Measurements from ENCODE around the gene ANKRD36B. TPM values are rescaled to one million over a fixed set of nuclear protein-coding genes. Genes with fewer than 3 reads are reported as not detected.
"Not testable (repeated sequence)": the region's sequence is repeated elsewhere in the genome, so short reads cannot be mapped to it uniquely, and the experiment has no call there.

ANKRD36B gene
- total and polyA plus RNA-seq, 4 donors = 1.9 to 110 (median 17.0) TPM

DNA sequence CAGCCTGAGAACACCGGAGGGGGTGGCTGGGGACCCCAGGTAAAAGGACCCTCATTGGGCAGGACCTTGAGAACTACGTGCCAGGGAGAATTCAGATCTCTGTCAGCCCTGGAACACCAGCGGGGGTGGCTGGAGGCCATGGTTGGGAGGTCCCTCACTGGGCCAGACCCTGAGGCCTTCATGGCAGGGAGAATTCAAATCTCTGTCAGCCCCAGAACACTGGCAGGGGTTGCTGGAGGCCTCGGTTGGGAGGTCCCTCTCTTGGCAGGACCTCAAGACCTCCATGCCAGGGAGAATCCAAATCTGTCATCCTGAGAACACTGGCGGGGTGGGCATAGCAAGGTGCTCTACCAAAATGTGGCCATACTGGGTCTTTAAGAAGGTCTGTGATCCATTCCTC, 99.5 kb downstream of the ANKRD36B start:
- peak in 2 of 3 donors; percentile 0 for DNase-seq
- not testable (repeated sequence) for H3K36me3 ChIP-seq (ENCODE audit: control insufficient read depth in 4 of 4, insufficient read depth in 4 of 4, low read length in 4 of 4); H3K9me3 ChIP-seq (ENCODE audit: control insufficient read depth in 4 of 4, insufficient read depth in 3 of 4, low read length in 3 of 4); H3K9ac ChIP-seq (ENCODE audit: insufficient read depth in 1 of 2, low read length in 2 of 2); H3K27me3 ChIP-seq (ENCODE audit: control insufficient read depth in 3 of 3, insufficient read depth in 3 of 3, low read length in 2 of 3); H3K4me1 ChIP-seq (ENCODE audit: control insufficient read depth in 5 of 5, insufficient read depth in 5 of 5, low read length in 5 of 5); H3K27ac ChIP-seq (ENCODE audit: low read depth in 1 of 2, low read length in 1 of 2); ATAC-seq (ENCODE audit: insufficient read depth, low FRiP score); H3K4me3 ChIP-seq
- 96 to 97% methylated on average over 4 of the region's 5 CpGs for WGBS, 2 donors

Other genes starting within 250 kb of the ANKRD36B start
- 100 to 1,000 TPM; 104 to 215 TPM for gene COX5B, start 56.2 kb upstream of the ANKRD36B start, total RNA-seq
- gene COX5B, start 56.2 kb upstream of the ANKRD36B start, polyA plus RNA-seq = 100 to 1,000 TPM; 250 to 593 TPM
- gene ACTR1B, start 74.2 kb upstream of the ANKRD36B start, total RNA-seq = 10 to 100 TPM; 36.4 to 80.0 TPM
- gene ACTR1B, start 74.2 kb upstream of the ANKRD36B start, polyA plus RNA-seq = 10 to 100 TPM; 60.9 to 62.9 TPM
- 10 to 100 TPM; 12.1 to 19.0 TPM for gene C2orf92, start 79.8 kb upstream of the ANKRD36B start, total RNA-seq
- gene C2orf92, start 79.8 kb upstream of the ANKRD36B start, polyA plus RNA-seq = 10 to 100 TPM in 1 of 2 donors, 1 to 10 TPM in 1; 1.8 to 16.4 TPM
- 1 to 10 TPM; 5.1 to 5.6 TPM for gene ZAP70, start 123.7 kb upstream of the ANKRD36B start, total RNA-seq
- gene ZAP70, start 123.7 kb upstream of the ANKRD36B start, polyA plus RNA-seq = 1 to 10 TPM; 5.4 to 8.3 TPM